HepG2 (cell line): Measurements from ENCODE around the gene DHX57. TPM values are rescaled to one million over a fixed set of nuclear protein-coding genes. Genes with fewer than 3 reads are reported as not detected.

Source experiments
- AHR ChIP-seq: IDR thresholded peaks from 2 replicates; pipeline ENCODE4 v1.6.1; 2018; ENCODE audit warnings: missing genetic modification reagents, missing compliant biosample characterization
- BCL6 ChIP-seq: IDR thresholded peaks from 2 replicates; pipeline ENCODE4 v1.6.1; 2016; ENCODE audit warnings: missing genetic modification reagents, missing compliant biosample characterization
- ETV6 ChIP-seq: sonication (generic); formaldehyde crosslinking; conservative IDR thresholded peaks from 2 replicates; pipeline ENCODE4 v1.4.0; 2020; ENCODE audit warnings: missing genetic modification reagents
- ISL2 ChIP-seq: sonication (generic); formaldehyde crosslinking; IDR thresholded peaks from 2 replicates; pipeline ENCODE4 v1.5.0; 2020; ENCODE audit warnings: missing genetic modification reagents
- KLF13 ChIP-seq: sonication (generic); formaldehyde crosslinking; IDR thresholded peaks from 2 replicates; pipeline ENCODE4 v1.4.0; 2020; ENCODE audit warnings: mild to moderate bottlenecking, missing genetic modification reagents
- MYC ChIP-seq: sonication (generic); formaldehyde crosslinking; IDR thresholded peaks from 2 replicates; pipeline ENCODE4 v1.9.0; 2021; ENCODE audit warnings: missing genetic modification reagents, borderline replicate concordance
- PHF21A ChIP-seq: sonication (generic); formaldehyde crosslinking; IDR thresholded peaks from 2 replicates; pipeline ENCODE4 v1.5.0; 2020; ENCODE audit warnings: mild to moderate bottlenecking, missing genetic modification reagents
- POLR2G ChIP-seq: fragments of 200-400 bp; formaldehyde crosslinking; IDR thresholded peaks from 2 replicates; pipeline ENCODE4 v1.6.1; 2018; ENCODE audit warnings: mild to moderate bottlenecking, low read depth, low read length, moderate library complexity
- PRDM10 ChIP-seq: sonication (generic); formaldehyde crosslinking; IDR thresholded peaks from 2 replicates; pipeline ENCODE4 v1.4.0; 2020; ENCODE audit warnings: low read depth, missing genetic modification reagents
- RBM39 ChIP-seq: fragments of 200-400 bp; formaldehyde crosslinking; IDR thresholded peaks from one replicate; pipeline ENCODE4 v1.6.1; 2018; ENCODE audit warnings: antibody characterized with exemption, mild to moderate bottlenecking, low read depth, low read length; ENCODE audit not compliant: poor library complexity, severe bottlenecking
- SOX6 ChIP-seq, 2 experiments: fragments of 450-650 bp in 1 of 2; sonication (generic) in 1 of 2; formaldehyde crosslinking in 1 of 2; IDR thresholded peaks; 2 replicates each; pipeline versions ENCODE4 v1.4.0 to v1.6.1; 2017 to 2020; ENCODE audit warnings: antibody characterized with exemption in 1 of 2, mild to moderate bottlenecking in 1 of 2, missing genetic modification reagents in 1 of 2
- STAT5B ChIP-seq: sonication (generic); formaldehyde crosslinking; IDR thresholded peaks from 2 replicates; pipeline ENCODE4 v1.4.0; 2020; ENCODE audit warnings: missing genetic modification reagents
- ZBTB2 ChIP-seq: sonication (generic); formaldehyde crosslinking; IDR thresholded peaks from 2 replicates; pipeline ENCODE4 v1.8.0; 2022; ENCODE audit warnings: low read depth, missing genetic modification reagents
- ZFP37 ChIP-seq: sonication (generic); formaldehyde crosslinking; IDR thresholded peaks from 2 replicates; pipeline ENCODE4 v1.4.0; 2020; ENCODE audit warnings: missing genetic modification reagents, borderline replicate concordance
- ZIK1 ChIP-seq: sonication (generic); formaldehyde crosslinking; IDR thresholded peaks from 2 replicates; pipeline ENCODE4 v1.5.0; 2020; ENCODE audit warnings: mild to moderate bottlenecking, low read depth, missing genetic modification reagents, borderline replicate concordance
- ZMAT3 ChIP-seq: sonication (generic); formaldehyde crosslinking; conservative IDR thresholded peaks from 2 replicates; pipeline ENCODE4 v1.7.0; 2021; ENCODE audit warnings: missing genetic modification reagents
- ZNF256 ChIP-seq: sonication (generic); formaldehyde crosslinking; conservative IDR thresholded peaks from 2 replicates; pipeline ENCODE4 v1.4.0; 2020; ENCODE audit warnings: missing genetic modification reagents
- ZNF382 ChIP-seq: sonication (generic); formaldehyde crosslinking; IDR thresholded peaks from 2 replicates; pipeline ENCODE4 v1.5.0; 2020; ENCODE audit warnings: missing genetic modification reagents, mild to moderate bottlenecking, borderline replicate concordance
- ZZZ3 ChIP-seq: sonication (generic); formaldehyde crosslinking; IDR thresholded peaks from 2 replicates; pipeline ENCODE4 v1.4.0; 2020; ENCODE audit warnings: missing genetic modification reagents, mild to moderate bottlenecking, borderline replicate concordance
- polyA plus RNA-seq, 8 experiments: library from polyadenylated mRNA; depleted of rRNA in 3 of 8; stranded (reverse) in 7 of 8; unstranded in 1 of 8; fragments of >200 nt; fragmentation: Illumina TruSeq in 4 of 8; extraction: Trizol in 4 of 8; gene quantifications; 2 replicates each; pipeline versions ENCODE4 v1.2.1 to v1.2.3, GENCODE V29; 2011 to 2016; ENCODE audit warnings: low read depth in 4 of 8, missing spikeins in 1 of 8, mixed read lengths in 1 of 8; ENCODE audit not compliant: insufficient read depth in 1 of 8
- total RNA-seq, 5 experiments: library from RNA; depleted of rRNA; stranded (reverse); fragments of >200 nt; fragmentation: Illumina TruSeq; extraction: Trizol; gene quantifications; 2 replicates each; pipeline ENCODE4 v1.2.3, GENCODE V29; 2016; ENCODE audit warnings: low read depth in 1 of 5
- TF ChIP-seq, protein P1 (sequence below): sonication (generic); formaldehyde crosslinking; IDR thresholded peaks from 2 replicates; pipeline ENCODE4 v1.8.1; 2022; ENCODE audit warnings: mild to moderate bottlenecking, missing genetic modification reagents
- TF ChIP-seq, protein P2 (sequence below): sonication (generic); formaldehyde crosslinking; IDR thresholded peaks from 2 replicates; pipeline ENCODE4 v1.5.0; 2020; ENCODE audit warnings: missing genetic modification reagents

The DHX57 gene
- total and polyA plus RNA-seq, 2 of the 13 experiments (the other 11 are each of a cell fraction or from before 2014, with no cell fraction given): 9.2 to 24.2 TPM

DNA sequence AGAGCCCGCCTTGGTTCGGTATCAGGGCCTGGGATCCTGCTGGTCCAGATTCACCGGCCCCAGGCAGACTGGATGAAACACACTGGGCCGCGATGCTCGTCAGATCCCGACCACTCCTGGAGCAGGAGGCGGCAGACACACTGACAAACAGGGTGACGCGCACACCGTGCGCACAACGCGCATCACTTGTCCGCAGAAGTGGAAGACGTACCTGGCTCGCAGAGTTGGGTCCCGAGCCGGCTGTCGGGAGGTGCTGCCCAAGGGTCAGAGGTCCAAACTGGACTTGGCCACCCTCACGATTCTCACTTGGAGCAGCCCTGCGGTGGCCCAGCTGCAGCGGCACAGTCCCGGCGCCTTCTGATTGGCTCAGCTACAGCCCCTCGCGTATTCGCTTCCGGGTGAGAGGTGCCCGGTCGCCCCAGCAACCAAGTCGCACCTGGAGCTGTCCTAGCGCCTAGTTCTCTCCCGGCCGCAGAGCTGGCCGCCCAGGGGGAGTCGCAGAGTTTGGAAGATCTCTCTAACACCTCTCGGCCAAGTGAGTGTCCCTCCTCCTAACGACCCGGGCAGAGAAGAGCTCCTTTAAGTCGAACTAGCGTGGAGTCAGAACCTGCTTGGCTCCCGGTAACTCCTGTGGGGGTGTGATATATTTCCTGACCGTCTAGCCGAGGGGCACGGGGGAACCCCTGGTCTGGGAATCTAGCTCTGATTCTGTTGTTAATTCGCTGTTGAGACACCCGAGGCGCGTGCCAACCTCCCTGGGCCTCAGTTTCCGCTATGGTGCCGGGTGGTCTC lies at the start of gene DHX57, which contains the start of gene MORN2 (continued):
- no peak; the same call in 1 of the 2 replicates for TF ChIP-seq ZBTB2 (CRISPR knock-in tag)
- TF ChIP-seq PRDM10 (CRISPR knock-in tag): peak; percentile 99
- peak; percentile 70 for TF ChIP-seq RBM39
- TF ChIP-seq BCL6 (CRISPR knock-in tag): 0 out of 2 replicates have a peak, but pooled peaks have one; percentile 35
- TF ChIP-seq ETV6: no peak; the same call in 1 of the 2 replicates
- TF ChIP-seq, protein P1, sequence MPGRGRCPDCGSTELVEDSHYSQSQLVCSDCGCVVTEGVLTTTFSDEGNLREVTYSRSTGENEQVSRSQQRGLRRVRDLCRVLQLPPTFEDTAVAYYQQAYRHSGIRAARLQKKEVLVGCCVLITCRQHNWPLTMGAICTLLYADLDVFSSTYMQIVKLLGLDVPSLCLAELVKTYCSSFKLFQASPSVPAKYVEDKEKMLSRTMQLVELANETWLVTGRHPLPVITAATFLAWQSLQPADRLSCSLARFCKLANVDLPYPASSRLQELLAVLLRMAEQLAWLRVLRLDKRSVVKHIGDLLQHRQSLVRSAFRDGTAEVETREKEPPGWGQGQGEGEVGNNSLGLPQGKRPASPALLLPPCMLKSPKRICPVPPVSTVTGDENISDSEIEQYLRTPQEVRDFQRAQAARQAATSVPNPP (CRISPR knock-in tag): peak; percentile 39; the same call in 1 of the 2 replicates
- peak; percentile 81; the same call in 1 of the 2 replicates for TF ChIP-seq MYC
- no peak for TF ChIP-seq ZNF382
- TF ChIP-seq ISL2 (CRISPR knock-in tag): peak; percentile 50; the same call in 1 of the 2 replicates
- no peak for TF ChIP-seq KLF13
- TF ChIP-seq, protein P2, sequence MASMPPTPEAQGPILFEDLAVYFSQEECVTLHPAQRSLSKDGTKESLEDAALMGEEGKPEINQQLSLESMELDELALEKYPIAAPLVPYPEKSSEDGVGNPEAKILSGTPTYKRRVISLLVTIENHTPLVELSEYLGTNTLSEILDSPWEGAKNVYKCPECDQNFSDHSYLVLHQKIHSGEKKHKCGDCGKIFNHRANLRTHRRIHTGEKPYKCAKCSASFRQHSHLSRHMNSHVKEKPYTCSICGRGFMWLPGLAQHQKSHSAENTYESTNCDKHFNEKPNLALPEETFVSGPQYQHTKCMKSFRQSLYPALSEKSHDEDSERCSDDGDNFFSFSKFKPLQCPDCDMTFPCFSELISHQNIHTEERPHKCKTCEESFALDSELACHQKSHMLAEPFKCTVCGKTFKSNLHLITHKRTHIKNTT (CRISPR knock-in tag): no peak
- peak; percentile 99 for TF ChIP-seq PHF21A
- peak; percentile 56; the same call in 1 of the 2 replicates for TF ChIP-seq ZZZ3 (CRISPR knock-in tag)
- no peak for TF ChIP-seq SOX6 (IDR thresholded peaks at IDR 0.05)
- TF ChIP-seq SOX6 (CRISPR knock-in tag; IDR thresholded peaks at IDR 0.05): peak; percentile 70
- TF ChIP-seq ZNF256: 0 out of 2 replicates have a peak, but pooled peaks have one; percentile 60
- TF ChIP-seq POLR2G: peak; percentile 83
- TF ChIP-seq AHR (CRISPR knock-in tag): peak; percentile 95
- TF ChIP-seq ZMAT3 (CRISPR knock-in tag): peak; percentile 83; the same call in 1 of the 2 replicates
- TF ChIP-seq ZFP37 (CRISPR knock-in tag): peak; percentile 31; the same call in 1 of the 2 replicates
- peak; percentile 48; the same call in 1 of the 2 replicates for TF ChIP-seq ZIK1 (CRISPR knock-in tag)
- TF ChIP-seq STAT5B (CRISPR knock-in tag): 0 out of 2 replicates have a peak, but pooled peaks have one; percentile 20
